Ureter (tissue), 1 donor: ENCODE results near the gene CELF4. TPM values are rescaled to one million over a fixed set of nuclear protein-coding genes. Genes with fewer than 3 reads are reported as not detected.

ENCODE experiments used
- DNase-seq: peaks from one replicate; pipeline ENCODE4 v3.0.0-alpha.2; 2020; ENCODE audit warnings: low spot score
- total RNA-seq: library from RNA; stranded (reverse); gene quantifications from one replicate; pipeline ENCODE4 v1.2.4, GENCODE V29; 2023
- donor health status: DM: yes; HTN: yes; CAD: no.

The CELF4 gene
- total RNA-seq, 1 donor from 2014 or later, result not detected

- DNase-seq, result no peak
Observed at GRCh38 chr18:37494406-37494805, 71.2 kb downstream of the CELF4 start.

- no peak for DNase-seq
Observed at GRCh38 chr18:37493352-37493935, 72.2 kb downstream of the CELF4 start.

- no peak for DNase-seq
Observed at GRCh38 chr18:37492952-37493351, 72.6 kb downstream of the CELF4 start.

GRCh38 chr18:37491526-37491925 is 74.1 kb downstream of the CELF4 start:
- DNase-seq, result no peak

GRCh38 chr18:37489998-37490397 is 75.6 kb downstream of the CELF4 start:
- no peak for DNase-seq

DNA sequence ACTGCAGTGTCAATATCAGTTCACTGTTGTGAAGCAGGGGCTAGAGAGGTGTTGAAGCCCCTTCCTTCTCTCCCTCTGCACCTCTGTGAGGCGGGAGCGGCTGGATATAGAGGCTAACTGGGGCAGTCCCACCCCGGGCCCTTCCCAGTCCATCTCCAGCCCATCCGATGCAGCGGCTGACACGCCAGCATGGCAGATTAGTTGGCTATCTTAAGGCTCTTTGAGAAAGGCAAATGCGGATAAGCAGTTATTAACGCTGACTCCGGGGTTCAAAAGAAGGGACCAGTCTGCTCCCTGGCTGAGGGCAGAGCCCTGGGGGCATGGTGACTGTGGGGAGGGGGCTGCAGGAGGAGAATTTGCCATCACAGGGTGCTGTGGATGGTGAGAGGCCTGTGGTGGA is 76.6 kb downstream of the CELF4 start:
- no peak for DNase-seq

- no peak for DNase-seq
Observed at GRCh38 chr18:37487400-37487867, 78.2 kb downstream of the CELF4 start.

DNA sequence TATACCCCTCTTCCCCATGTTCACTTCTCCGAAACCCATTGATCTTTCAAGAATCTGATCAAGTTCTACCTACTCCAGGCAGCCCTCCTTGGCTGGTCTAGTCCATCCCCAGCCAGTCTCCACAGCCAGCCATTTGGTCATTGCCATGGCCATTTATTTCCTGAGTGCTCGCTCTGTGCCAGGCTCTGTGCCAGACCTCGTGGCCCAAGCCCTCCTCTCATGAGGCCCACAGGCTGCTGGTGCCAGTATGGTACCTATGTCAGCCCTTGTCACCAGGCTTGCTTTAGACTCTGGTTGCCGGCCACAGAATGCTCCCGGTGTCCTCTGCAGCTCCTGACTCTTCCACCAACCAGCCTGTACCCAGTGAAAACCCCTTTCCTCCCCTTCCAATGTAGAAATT is 78.8 kb downstream of the CELF4 start:
- DNase-seq, result no peak

DNA sequence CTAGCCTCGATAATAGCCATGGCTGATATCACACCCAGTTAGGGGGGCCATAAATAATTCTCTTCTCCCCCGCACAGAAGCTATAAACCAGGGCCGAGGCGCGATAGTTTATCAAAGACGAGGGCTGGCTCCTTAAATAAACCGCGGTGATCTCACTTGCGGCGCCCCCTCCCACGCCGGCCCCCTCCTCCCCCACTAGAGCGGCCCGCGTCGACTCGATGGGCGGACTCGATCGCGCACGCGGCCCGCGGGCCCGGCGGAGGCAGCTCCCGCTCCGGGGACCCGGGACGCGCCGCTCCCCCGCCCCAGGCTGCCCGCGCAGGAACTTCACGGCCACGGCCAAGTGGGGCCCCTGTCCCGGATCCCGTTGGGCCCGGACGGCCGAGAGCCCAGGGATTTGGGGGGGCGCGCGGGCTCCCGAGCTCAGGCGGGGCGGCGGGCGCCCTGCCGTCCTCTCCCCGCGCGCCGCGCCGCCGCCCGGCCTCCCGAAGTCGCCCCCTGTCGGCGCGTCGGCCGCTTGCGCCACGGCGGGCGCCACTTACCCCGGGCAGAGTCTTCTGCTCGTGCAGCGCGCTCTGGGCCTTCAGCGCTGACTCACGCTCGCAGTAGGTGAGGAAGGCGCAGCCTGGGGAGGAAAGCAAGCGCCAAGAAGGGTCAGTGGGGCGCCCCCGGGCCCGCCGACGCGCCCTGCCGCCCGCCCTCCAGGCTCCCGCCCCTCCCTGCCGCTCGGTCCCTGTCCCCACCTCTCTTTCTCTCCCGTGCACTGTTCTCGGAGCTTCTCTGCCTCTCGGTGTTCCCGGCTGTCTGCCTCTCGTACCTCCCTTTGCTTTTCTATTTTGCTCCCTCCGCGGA is 80.4 kb downstream of the CELF4 start:
- DNase-seq, result no peak

DNA sequence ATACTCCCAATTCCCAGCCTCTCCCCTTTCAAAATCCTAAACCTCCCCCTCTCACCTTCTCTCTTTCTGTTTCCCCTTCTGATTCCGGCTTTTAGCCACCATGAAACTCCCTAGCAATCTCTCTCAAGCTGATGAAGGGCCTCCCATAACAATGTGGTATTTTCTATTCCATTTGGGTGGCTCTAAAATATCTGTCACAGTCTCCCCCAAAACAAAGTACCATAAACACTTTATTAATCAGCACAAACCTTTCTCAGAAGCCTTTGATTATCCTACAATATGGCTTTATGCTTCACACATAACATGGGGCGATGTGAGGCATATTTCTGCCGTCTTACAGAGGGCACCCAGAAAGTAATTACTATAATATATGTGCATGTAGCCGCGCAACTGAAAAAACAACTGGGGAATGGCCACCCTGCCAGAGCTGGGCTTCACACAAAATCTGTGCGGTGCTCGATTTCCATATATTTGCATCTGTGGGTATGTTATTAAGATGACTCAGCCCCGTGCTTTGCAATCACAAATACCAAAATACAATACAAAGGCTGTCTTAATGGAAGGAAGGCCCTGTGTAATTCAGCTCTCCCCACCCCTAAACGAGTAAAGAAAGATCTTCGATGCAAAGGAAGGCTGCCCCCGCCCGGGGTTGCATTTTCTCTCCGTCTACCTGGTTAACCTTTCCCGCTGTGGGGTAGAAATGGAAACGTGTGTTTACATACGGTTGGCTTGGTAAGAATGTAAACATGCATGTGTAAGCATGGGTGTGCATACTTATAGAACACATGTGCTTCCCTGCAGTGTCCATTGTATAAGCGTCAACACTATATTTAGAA is 81.4 kb downstream of the CELF4 start:
- no peak for DNase-seq

- no peak for DNase-seq
Observed at GRCh38 chr18:37483221-37483971, 82.2 kb downstream of the CELF4 start.

DNA sequence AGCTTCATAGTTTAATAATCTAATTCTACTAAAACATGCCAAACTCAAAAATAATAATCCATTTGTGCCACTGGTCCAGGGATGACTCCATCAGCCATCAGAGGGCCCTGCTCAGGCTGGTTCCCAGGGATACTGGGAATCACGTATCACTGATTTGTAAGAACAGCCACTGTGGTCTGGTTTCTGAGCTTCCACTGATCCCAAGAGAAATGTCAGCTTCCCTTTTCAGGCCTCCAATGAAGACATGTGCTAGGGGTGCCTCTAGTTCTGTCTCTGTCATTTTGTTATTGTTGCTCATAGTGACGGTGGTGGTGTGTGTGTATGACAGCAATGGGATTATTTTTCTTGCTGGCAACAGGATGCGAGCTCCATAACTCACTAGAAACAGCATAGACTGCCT is 83.2 kb downstream of the CELF4 start:
- no peak for DNase-seq

GRCh38 chr18:37482002-37482401 is 83.6 kb downstream of the CELF4 start:
- DNase-seq, result no peak

DNA sequence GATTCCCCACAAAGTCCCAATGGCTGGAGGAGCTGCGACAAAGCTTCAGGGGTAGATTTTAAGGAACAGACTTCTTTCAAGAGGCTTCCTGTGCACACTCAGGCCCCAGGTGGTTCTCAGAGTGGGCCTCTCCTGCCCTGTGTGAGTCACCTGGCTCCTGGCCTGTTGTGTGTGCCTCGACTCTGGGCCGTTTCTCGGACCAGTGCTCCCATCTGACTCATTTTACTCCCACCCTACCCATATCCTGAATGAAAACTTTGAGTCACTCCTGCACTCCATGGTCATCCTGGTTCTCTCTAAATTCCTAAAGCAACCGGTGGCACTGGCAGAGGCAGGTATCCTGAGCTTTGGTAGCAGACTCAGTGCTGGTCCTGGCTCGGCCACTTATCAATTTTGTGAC is 84.1 kb downstream of the CELF4 start:
- DNase-seq, result no peak

GRCh38 chr18:37481072-37481471 is 84.5 kb downstream of the CELF4 start:
- no peak for DNase-seq

DNA sequence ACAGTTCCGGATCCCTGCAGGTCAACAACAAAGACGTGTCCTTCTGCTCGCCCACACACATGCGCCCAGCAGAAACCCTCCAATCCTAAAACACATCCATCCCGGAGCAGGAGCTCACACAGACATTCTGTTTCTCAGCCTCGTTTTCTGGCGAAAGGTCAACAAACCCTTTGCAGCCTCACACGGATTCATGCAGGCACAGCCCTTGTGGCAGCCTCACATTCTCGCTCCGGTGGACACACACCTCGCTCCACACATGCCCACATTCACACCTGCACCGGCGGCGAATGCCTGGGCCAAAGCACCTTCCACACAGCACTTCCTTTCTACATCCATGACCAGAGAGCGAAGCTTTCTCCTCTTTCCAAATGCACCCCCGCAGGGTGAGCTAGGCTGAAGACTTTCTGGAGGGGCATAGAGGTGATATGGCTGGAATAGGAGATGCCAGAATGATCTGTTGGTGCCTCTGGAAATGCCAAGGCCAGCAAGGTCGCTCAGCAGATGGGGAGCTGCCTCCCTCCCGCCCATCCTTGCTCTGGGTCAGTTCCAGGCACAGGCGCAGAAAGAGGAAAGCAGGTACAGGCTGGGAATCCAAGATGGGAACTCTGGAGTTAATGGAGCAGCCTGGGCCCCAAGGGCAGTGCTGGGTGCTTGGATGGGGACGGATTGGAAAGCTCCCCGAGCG is 88.8 kb downstream of the CELF4 start:
- DNase-seq, result no peak

DNA sequence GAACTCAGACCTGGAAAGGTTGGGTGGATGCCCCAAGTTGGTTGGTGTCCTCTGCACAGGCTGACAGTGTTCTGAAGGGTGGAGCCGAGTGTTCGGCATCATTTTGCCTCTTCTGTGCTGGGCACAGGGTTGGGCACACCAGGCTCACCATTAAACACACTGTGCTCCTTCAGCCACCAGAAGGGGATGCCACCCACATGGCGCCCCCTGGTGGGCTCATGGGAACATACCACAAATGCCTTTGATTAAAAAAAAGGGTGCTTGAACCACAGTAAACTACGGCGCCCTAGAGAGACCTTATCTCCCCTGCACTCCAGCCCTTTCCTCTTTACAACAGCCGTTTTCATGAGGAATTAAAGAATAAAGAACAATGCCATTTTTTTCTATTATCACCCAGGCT is 89.4 kb downstream of the CELF4 start:
- DNase-seq, result no peak

GRCh38 chr18:37473195-37473840 is 92.3 kb downstream of the CELF4 start:
- DNase-seq, result no peak

GRCh38 chr18:37471637-37472036 is 94.0 kb downstream of the CELF4 start:
- DNase-seq, result no peak

GRCh38 chr18:37470986-37471385 is 94.6 kb downstream of the CELF4 start:
- no peak for DNase-seq
